H9 (cell line): Measurements from ENCODE around the gene COPE. TPM values are rescaled to one million over a fixed set of nuclear protein-coding genes. Genes with fewer than 3 reads are reported as not detected.

Source experiments
- DNase-seq: peaks from one replicate; pipeline ENCODE4 v3.0.0-alpha.2; 2017
- H2AFZ ChIP-seq: one replicate; pipeline ENCODE4 v1.6.1; 2013; ENCODE audit warnings: mild to moderate bottlenecking, low read length, control low read depth, moderate library complexity
- H2AK5ac ChIP-seq: 2 replicates; pipeline ENCODE4 v1.6.1; 2013; ENCODE audit warnings: low read length, control low read depth, mixed read lengths; ENCODE audit not compliant: insufficient read length
- H2BK120ac ChIP-seq: one replicate; pipeline ENCODE4 v1.6.1; 2013; ENCODE audit warnings: low read depth, mild to moderate bottlenecking, low read length, control low read depth, inconsistent platforms; ENCODE audit not compliant: poor library complexity, severe bottlenecking
- H2BK12ac ChIP-seq: 2 replicates; pipeline ENCODE4 v1.6.1; 2013; ENCODE audit warnings: low read length, control low read depth, mixed read lengths, low read depth; ENCODE audit not compliant: insufficient read length
- H2BK15ac ChIP-seq: 2 replicates; pipeline ENCODE4 v1.6.1; 2013; ENCODE audit warnings: low read depth, low read length, control low read depth
- H2BK20ac ChIP-seq: one replicate; pipeline ENCODE4 v1.6.1; 2013; ENCODE audit warnings: low read depth, mild to moderate bottlenecking, low read length, control low read depth, inconsistent platforms; ENCODE audit not compliant: poor library complexity, severe bottlenecking
- H2BK5ac ChIP-seq: 2 replicates; pipeline ENCODE4 v1.6.1; 2013; ENCODE audit warnings: low read length, control low read depth, mixed read lengths; ENCODE audit not compliant: insufficient read length
- H3K14ac ChIP-seq: 2 replicates; pipeline ENCODE4 v1.6.1; 2013; ENCODE audit warnings: low read length, control low read depth; ENCODE audit not compliant: insufficient read depth
- H3K18ac ChIP-seq: 2 replicates; pipeline ENCODE4 v1.6.1; 2013; ENCODE audit warnings: low read depth, mild to moderate bottlenecking, mixed read lengths, low read length, control low read depth; ENCODE audit not compliant: insufficient read length
- H3K23ac ChIP-seq: 2 replicates; pipeline ENCODE4 v1.6.1; 2013; ENCODE audit warnings: low read length, control low read depth, mixed read lengths, low read depth; ENCODE audit not compliant: insufficient read length
- H3K23me2 ChIP-seq: 2 replicates; pipeline ENCODE4 v1.6.1; 2013; ENCODE audit warnings: low read depth, mild to moderate bottlenecking, mixed read lengths, low read length, control low read depth; ENCODE audit not compliant: insufficient read length, poor library complexity, severe bottlenecking
- H3K27ac ChIP-seq: 2 replicates; pipeline ENCODE4 v1.5.1; 2013; ENCODE audit warnings: low read length, control low read depth, mixed read lengths, low read depth; ENCODE audit not compliant: insufficient read length
- H3K27me3 ChIP-seq: 2 replicates; pipeline ENCODE4 v1.6.1; 2013; ENCODE audit warnings: low read length, control low read depth, inconsistent platforms; ENCODE audit not compliant: insufficient read depth
- H3K4ac ChIP-seq: 2 replicates; pipeline ENCODE4 v1.6.1; 2013; ENCODE audit warnings: low read depth, mild to moderate bottlenecking, control low read depth, inconsistent platforms, low read length, moderate library complexity
- H3K4me1 ChIP-seq: 2 replicates; pipeline ENCODE4 v1.6.1; 2013; ENCODE audit warnings: low read length, control low read depth, inconsistent platforms; ENCODE audit not compliant: insufficient read depth
- H3K4me2 ChIP-seq: 2 replicates; pipeline ENCODE4 v1.6.1; 2013; ENCODE audit warnings: low read length, control low read depth, mixed read lengths; ENCODE audit not compliant: insufficient read length, insufficient read depth
- H3K56ac ChIP-seq: 2 replicates; pipeline ENCODE4 v1.6.1; 2013; ENCODE audit warnings: low read depth, mild to moderate bottlenecking, mixed read lengths, low read length, control low read depth; ENCODE audit not compliant: insufficient read length
- H3K79me1 ChIP-seq: 2 replicates; pipeline ENCODE4 v1.6.1; 2013; ENCODE audit warnings: low read depth, mild to moderate bottlenecking, moderate library complexity, low read length, control low read depth, inconsistent platforms; ENCODE audit not compliant: insufficient read depth, poor library complexity, severe bottlenecking
- H3K79me2 ChIP-seq: 2 replicates; pipeline ENCODE4 v1.6.1; 2013; ENCODE audit warnings: low read length, control low read depth, inconsistent platforms; ENCODE audit not compliant: insufficient read depth
- H3K9ac ChIP-seq: 2 replicates; pipeline ENCODE4 v1.6.1; 2013; ENCODE audit warnings: low read length, control low read depth, mixed read lengths; ENCODE audit not compliant: insufficient read length; ENCODE audit errors: extremely low read depth
- H3K9me3 ChIP-seq: one replicate; pipeline ENCODE4 v1.6.1; 2013; ENCODE audit warnings: low read depth, low read length, inconsistent platforms; ENCODE audit not compliant: control insufficient read depth
- H3T11ph ChIP-seq: one replicate; pipeline ENCODE4 v1.6.1; 2013; ENCODE audit warnings: mild to moderate bottlenecking, low read length, control low read depth, inconsistent platforms
- H4K20me1 ChIP-seq: one replicate; pipeline ENCODE4 v1.6.1; 2013; ENCODE audit not compliant: control insufficient read depth, insufficient read length, insufficient read depth
- H4K5ac ChIP-seq: 2 replicates; pipeline ENCODE4 v1.6.1; 2013; ENCODE audit warnings: low read depth, mild to moderate bottlenecking, mixed read lengths, low read length, control low read depth; ENCODE audit not compliant: insufficient read length
- H4K8ac ChIP-seq: replicated peaks from 2 replicates; pipeline ENCODE4 v1.6.1; 2013; ENCODE audit warnings: low read length, control low read depth, mixed read lengths, low read depth; ENCODE audit not compliant: insufficient read length
- H4K91ac ChIP-seq: 2 replicates; pipeline ENCODE4 v1.6.1; 2013; ENCODE audit warnings: low read depth, mild to moderate bottlenecking, moderate library complexity, mixed read lengths, low read length, control low read depth; ENCODE audit not compliant: insufficient read length
- H3K27ac Mint-ChIP-seq, 3 experiments: 2 replicates in 2 of 3; 3 replicates in 1 of 3; pipeline ENCODE4 v1.8.0; 2020 to 2021; ENCODE audit warnings: mixed read lengths in 3 of 3, mild to moderate bottlenecking in 1 of 3, moderate library complexity in 1 of 3
- H3K27me3 Mint-ChIP-seq: 2 replicates; pipeline ENCODE4 v1.8.0; 2021; ENCODE audit warnings: low read depth, mild to moderate bottlenecking, moderate library complexity, mixed read lengths
- H3K36me3 Mint-ChIP-seq, 3 experiments: 2 replicates in 2 of 3; 3 replicates in 1 of 3; pipeline ENCODE4 v1.8.0; 2020 to 2021; ENCODE audit warnings: low read depth in 3 of 3, mixed read lengths in 3 of 3; ENCODE audit not compliant: insufficient read depth in 1 of 3
- H3K4me1 Mint-ChIP-seq, 2 experiments: 2 replicates each; pipeline ENCODE4 v1.8.0; 2020; ENCODE audit warnings: mixed read lengths in 2 of 2
- H3K4me3 Mint-ChIP-seq, 2 experiments: 2 replicates in 1 of 2; 3 replicates in 1 of 2; pipeline ENCODE4 v1.8.0; 2020 to 2021; ENCODE audit warnings: mild to moderate bottlenecking in 2 of 2, mixed read lengths in 2 of 2, moderate library complexity in 1 of 2
- H3K9me3 Mint-ChIP-seq, 2 experiments: 2 replicates in 1 of 2; 3 replicates in 1 of 2; pipeline ENCODE4 v1.8.0; 2020; ENCODE audit warnings: mild to moderate bottlenecking in 2 of 2, mixed read lengths in 2 of 2, moderate library complexity in 1 of 2
- WGBS: extraction: QIAGEN DNeasy Blood & Tissue Kit; methylation state at CpG from one replicate; pipeline ENCODE4 v1.1.7; 2013; ENCODE audit warnings: missing lambda C conversion rate, low lambda C conversion rate, mixed read lengths; ENCODE audit not compliant: insufficient read length; ENCODE audit errors: extremely low coverage; 5-methylcytosine and 5-hydroxymethylcytosine counted together
- total RNA-seq: library from RNA; stranded (reverse); gene quantifications from 2 replicates; pipeline ENCODE4 v1.2.1, GENCODE V29; 2021
- TF ChIP-seq, protein P1 (sequence below): fragments of 200-600 bp; sonication (generic); conservative IDR thresholded peaks from 3 replicates; pipeline ENCODE4 v1.8.0; 2021; ENCODE audit warnings: antibody characterized with exemption, mild to moderate bottlenecking

The COPE gene
- total RNA-seq, 1 experiment from 2014 or later, result 198 TPM

GRCh38 chr19:18920400-18920799 is 1.2 kb upstream of the COPE start:
- H3K79me1 ChIP-seq, result peaks cover 7% of the 10 kb centered on the region
- no peak overlapping the region for H3K14ac ChIP-seq
- peak overlapping the region; percentile 100 for H3K4me2 ChIP-seq
- no peak overlapping the region for H4K5ac ChIP-seq
- no CpG with 5 or more reads among the region's 9 CpGs for WGBS
- Mint-ChIP-seq H3K27ac (peak overlapping the region in 1 of 3 experiments; percentile 91; a peak in 2 of 7 replicates), H3K9me3 (no peaks in the 10 kb centered on the region; a peak in 2 of 5 replicates), H3K4me3 (peak overlapping the region; percentile 96 to 99), H3K4me1 (peaks cover 0 to 22% of the 10 kb centered on the region in 2 experiments), H3K36me3 (peaks cover 13 to 45% (median 38%) of the 10 kb centered on the region in 3 experiments; a peak in 6 of 7 replicates), H3K27me3 (no peaks in the 10 kb centered on the region; the same call in none of the 2 replicates)
- no peak overlapping the region for H3K4ac ChIP-seq
- no peak overlapping the region for H2BK20ac ChIP-seq
- H2BK12ac ChIP-seq, result no peak overlapping the region
- H3K4me1 ChIP-seq, result peaks cover 5% of the 10 kb centered on the region; the same call in 1 of the 2 replicates
- no peak overlapping the region for H2BK5ac ChIP-seq
- no peak overlapping the region for H3T11ph ChIP-seq
- no peaks in the 10 kb centered on the region for H4K20me1 ChIP-seq
- TF ChIP-seq, protein P1, sequence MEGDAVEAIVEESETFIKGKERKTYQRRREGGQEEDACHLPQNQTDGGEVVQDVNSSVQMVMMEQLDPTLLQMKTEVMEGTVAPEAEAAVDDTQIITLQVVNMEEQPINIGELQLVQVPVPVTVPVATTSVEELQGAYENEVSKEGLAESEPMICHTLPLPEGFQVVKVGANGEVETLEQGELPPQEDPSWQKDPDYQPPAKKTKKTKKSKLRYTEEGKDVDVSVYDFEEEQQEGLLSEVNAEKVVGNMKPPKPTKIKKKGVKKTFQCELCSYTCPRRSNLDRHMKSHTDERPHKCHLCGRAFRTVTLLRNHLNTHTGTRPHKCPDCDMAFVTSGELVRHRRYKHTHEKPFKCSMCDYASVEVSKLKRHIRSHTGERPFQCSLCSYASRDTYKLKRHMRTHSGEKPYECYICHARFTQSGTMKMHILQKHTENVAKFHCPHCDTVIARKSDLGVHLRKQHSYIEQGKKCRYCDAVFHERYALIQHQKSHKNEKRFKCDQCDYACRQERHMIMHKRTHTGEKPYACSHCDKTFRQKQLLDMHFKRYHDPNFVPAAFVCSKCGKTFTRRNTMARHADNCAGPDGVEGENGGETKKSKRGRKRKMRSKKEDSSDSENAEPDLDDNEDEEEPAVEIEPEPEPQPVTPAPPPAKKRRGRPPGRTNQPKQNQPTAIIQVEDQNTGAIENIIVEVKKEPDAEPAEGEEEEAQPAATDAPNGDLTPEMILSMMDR, result no peak
- peaks cover 13% of the 10 kb centered on the region for H3K23me2 ChIP-seq
- no peak for DNase-seq
- H2AK5ac ChIP-seq, result no peak overlapping the region
- H4K8ac ChIP-seq, result no peak overlapping the region
- H3K79me2 ChIP-seq, result peaks cover 9% of the 10 kb centered on the region; the same call in 1 of the 2 replicates
- H4K91ac ChIP-seq, result no peak overlapping the region
- H2AFZ ChIP-seq, result no peak overlapping the region
- H3K9me3 ChIP-seq, result no peaks in the 10 kb centered on the region
- no peaks in the 10 kb centered on the region for H3K27me3 ChIP-seq
- H2BK15ac ChIP-seq, result no peak overlapping the region
- no peak overlapping the region for H3K23ac ChIP-seq
- no peak overlapping the region for H3K27ac ChIP-seq
- no peak overlapping the region for H2BK120ac ChIP-seq
- peak overlapping the region; percentile 86 for H3K9ac ChIP-seq
- H3K18ac ChIP-seq, result no peak overlapping the region
- H3K56ac ChIP-seq, result no peak overlapping the region
